SK-N-MC (cell line): ENCODE data around the gene ZNF10.

Experiments used
- EZH2 ChIP-seq: fragments of 200-600 bp; sonication (generic); IDR thresholded peaks from one replicate; pipeline ENCODE4 v1.6.1; 2017; ENCODE audit warnings: antibody characterized with exemption
- POLR2AphosphoS5 ChIP-seq: IDR thresholded peaks from 2 replicates; pipeline ENCODE4 v1.6.1; 2012; ENCODE audit warnings: mild to moderate bottlenecking, low read depth, low read length, borderline replicate concordance

GRCh38 chr12:133145981-133146380 is 15.6 kb downstream of the ZNF10 start:
- no peak for TF ChIP-seq POLR2AphosphoS5
- no peak for TF ChIP-seq EZH2
